Liver (tissue), 3 donors: ENCODE results near the gene RERE.

Source experiments
- ATF3 ChIP-seq: IDR thresholded peaks from 2 replicates; pipeline ENCODE4 v1.6.1; 2016; ENCODE audit warnings: antibody characterized with exemption
- CTCF ChIP-seq: fragments of 150-350 bp; IDR thresholded peaks from 2 replicates; pipeline ENCODE4 v1.5.1; 2017; ENCODE audit warnings: improper control_type of control experiment, low read depth, low read length; ENCODE audit not compliant: missing input control
- EGR1 ChIP-seq, 2 donors: IDR thresholded peaks; 2 replicates each; pipeline ENCODE4 v1.6.1; 2016 to 2018; ENCODE audit warnings: antibody characterized with exemption in 2 of 2, low read depth in 2 of 2
- GABPA ChIP-seq, 2 donors: IDR thresholded peaks in 1 of 2; conservative IDR thresholded peaks in 1 of 2; 2 replicates each; pipeline ENCODE4 v1.6.1; 2016; ENCODE audit warnings: antibody characterized with exemption in 2 of 2, mild to moderate bottlenecking in 1 of 2, moderate library complexity in 1 of 2
- HNF4A ChIP-seq, 2 donors: conservative IDR thresholded peaks; 2 replicates each; pipeline ENCODE4 v1.6.1; 2016; ENCODE audit warnings: antibody characterized with exemption in 2 of 2, mild to moderate bottlenecking in 2 of 2
- JUND ChIP-seq, 2 donors: IDR thresholded peaks; 2 replicates each; pipeline ENCODE4 v1.6.1; 2016; ENCODE audit warnings: antibody characterized with exemption in 2 of 2
- MAX ChIP-seq: IDR thresholded peaks from 2 replicates; pipeline ENCODE4 v1.6.1; 2016; ENCODE audit warnings: antibody characterized with exemption
- RAD21 ChIP-seq, 2 donors: IDR thresholded peaks; 2 replicates each; pipeline ENCODE4 v1.6.1; 2016; ENCODE audit warnings: antibody characterized with exemption in 2 of 2, mild to moderate bottlenecking in 2 of 2
- REST ChIP-seq: IDR thresholded peaks from 2 replicates; pipeline ENCODE4 v1.6.1; 2016; ENCODE audit warnings: antibody characterized with exemption, mild to moderate bottlenecking
- TAF1 ChIP-seq: conservative IDR thresholded peaks from 2 replicates; pipeline ENCODE4 v1.6.1; 2016; ENCODE audit warnings: antibody characterized with exemption, mild to moderate bottlenecking
- YY1 ChIP-seq: IDR thresholded peaks from 2 replicates; pipeline ENCODE4 v1.6.1; 2016; ENCODE audit warnings: antibody characterized with exemption, mild to moderate bottlenecking
- ZBTB33 ChIP-seq: IDR thresholded peaks from 2 replicates; pipeline ENCODE4 v1.6.1; 2016; ENCODE audit warnings: antibody characterized with exemption
- donor health status: healthy.
- donor health status: healthy.

GRCh38 chr1:8866792-8867415 lies 49.5 kb upstream of the RERE start:
- TF ChIP-seq YY1 (no peak), CTCF (no peak), RAD21 (IDR thresholded peaks at IDR 0.05) (no peak), ZBTB33 (no peak), MAX (no peak), JUND (IDR thresholded peaks at IDR 0.05) (no peak), REST (no peak), TAF1 (no peak), ATF3 (no peak), GABPA (IDR thresholded peaks at IDR 0.05 in 1 of 2, conservative IDR thresholded peaks at IDR 0.05 in 1 of 2) (no peak), HNF4A (conservative IDR thresholded peaks at IDR 0.05) (no peak), EGR1 (IDR thresholded peaks at IDR 0.05; ENCODE audit: low read depth in 2 of 2) (no peak)
